ENCODE data around the gene SYTL3. TPM values are rescaled to one million over a fixed set of nuclear protein-coding genes. Genes with fewer than 3 reads are reported as not detected.
A peak's percentile ranks its signal among the peaks of the same experiment; 100 is the strongest.

Gene SYTL3
- total RNA-seq, 1 experiment from 2014 or later: 0.28 TPM

DNA sequence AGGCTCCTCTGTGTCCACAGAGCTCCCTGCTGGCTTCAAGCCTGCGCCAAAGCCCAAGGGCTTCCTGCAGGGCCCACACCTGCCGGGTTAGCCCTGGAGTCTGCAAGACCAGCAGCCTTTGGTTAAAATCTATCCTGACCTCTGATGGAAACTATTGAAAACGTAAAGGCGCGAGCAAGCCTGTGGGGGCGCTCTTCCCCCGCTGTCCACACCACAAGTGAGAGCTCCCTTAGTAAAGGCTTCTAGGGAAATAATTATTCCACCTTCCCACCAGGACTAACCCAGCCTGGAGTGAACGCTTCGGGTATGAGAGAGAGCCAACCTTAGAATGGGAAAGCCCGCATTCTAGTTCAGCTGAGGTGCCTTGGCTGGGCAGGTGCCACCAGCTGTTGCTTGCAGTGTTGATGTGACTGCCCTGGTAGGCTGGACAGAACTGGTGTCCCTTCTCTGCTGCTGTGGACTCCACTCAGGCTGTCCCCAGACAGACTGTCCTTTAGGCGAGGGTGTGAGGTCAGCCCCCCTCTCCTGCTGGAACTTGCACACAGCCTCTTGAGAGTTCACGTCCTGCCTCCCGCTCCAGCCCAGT lies 68.7 kb downstream of the SYTL3 start:
- ChIA-PET CTCF (interaction anchor here (0.6 to 2.2 kb wide), 61 partner anchors 9 to 504 kb away, joined by 3 to 27 read pairs (median 5); partner anchors contain the start of genes DYNLT1 and RSPH3), POLR2A (interaction anchor here (1.0 to 1.2 kb wide), 2 partner anchors 37 to 255 kb away, joined by 3 to 4 read pairs; no protein-coding TSS in a partner anchor)
- no peaks in the 10 kb centered on the region for H3K36me3 Mint-ChIP-seq
- peak; percentile 92 for ATAC-seq
- no peak overlapping the region for H3K27ac Mint-ChIP-seq
- H3K4me1 Mint-ChIP-seq: peaks cover 11% of the 10 kb centered on the region
- peak; percentile 76 for DNase-seq (ENCODE audit: low spot score)
- no peaks in the 10 kb centered on the region for H3K9me3 Mint-ChIP-seq
- 0 out of 2 replicates have a peak, but pooled peaks have one; percentile 8 for TF ChIP-seq ZNF423 (CRISPR knock-in tag; IDR thresholded peaks at IDR 0.05)
- TF ChIP-seq ELF4 (CRISPR knock-in tag; IDR thresholded peaks at IDR 0.05; ENCODE audit: low read depth): no peak
- TF ChIP-seq ZNF121 (CRISPR knock-in tag; IDR thresholded peaks at IDR 0.05): no peak
- no peak for TF ChIP-seq FOXP4 (CRISPR knock-in tag; IDR thresholded peaks at IDR 0.05)
- TF ChIP-seq ETV6 (CRISPR knock-in tag; IDR thresholded peaks at IDR 0.05): 0 out of 2 replicates have a peak, but pooled peaks have one; percentile 19
- no peak for TF ChIP-seq FOXJ3 (CRISPR knock-in tag; IDR thresholded peaks at IDR 0.05; ENCODE audit: borderline replicate concordance)
- no peak for TF ChIP-seq PRRX2 (CRISPR knock-in tag; IDR thresholded peaks at IDR 0.05)
- no peak for TF ChIP-seq TCF7 (CRISPR knock-in tag; IDR thresholded peaks at IDR 0.05; ENCODE audit: low read depth)
- TF ChIP-seq ZNF425 (CRISPR knock-in tag; conservative IDR thresholded peaks at IDR 0.05): no peak
- TF ChIP-seq NR3C1 (CRISPR knock-in tag; conservative IDR thresholded peaks at IDR 0.05; ENCODE audit: low read depth): no peak
- no peak for TF ChIP-seq HMGXB4 (CRISPR knock-in tag; IDR thresholded peaks at IDR 0.05)
- TF ChIP-seq, protein P1, sequence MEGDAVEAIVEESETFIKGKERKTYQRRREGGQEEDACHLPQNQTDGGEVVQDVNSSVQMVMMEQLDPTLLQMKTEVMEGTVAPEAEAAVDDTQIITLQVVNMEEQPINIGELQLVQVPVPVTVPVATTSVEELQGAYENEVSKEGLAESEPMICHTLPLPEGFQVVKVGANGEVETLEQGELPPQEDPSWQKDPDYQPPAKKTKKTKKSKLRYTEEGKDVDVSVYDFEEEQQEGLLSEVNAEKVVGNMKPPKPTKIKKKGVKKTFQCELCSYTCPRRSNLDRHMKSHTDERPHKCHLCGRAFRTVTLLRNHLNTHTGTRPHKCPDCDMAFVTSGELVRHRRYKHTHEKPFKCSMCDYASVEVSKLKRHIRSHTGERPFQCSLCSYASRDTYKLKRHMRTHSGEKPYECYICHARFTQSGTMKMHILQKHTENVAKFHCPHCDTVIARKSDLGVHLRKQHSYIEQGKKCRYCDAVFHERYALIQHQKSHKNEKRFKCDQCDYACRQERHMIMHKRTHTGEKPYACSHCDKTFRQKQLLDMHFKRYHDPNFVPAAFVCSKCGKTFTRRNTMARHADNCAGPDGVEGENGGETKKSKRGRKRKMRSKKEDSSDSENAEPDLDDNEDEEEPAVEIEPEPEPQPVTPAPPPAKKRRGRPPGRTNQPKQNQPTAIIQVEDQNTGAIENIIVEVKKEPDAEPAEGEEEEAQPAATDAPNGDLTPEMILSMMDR (IDR thresholded peaks at IDR 0.05): peak; percentile 93
- no peak for TF ChIP-seq GTF2I (CRISPR knock-in tag; conservative IDR thresholded peaks at IDR 0.05)
- H3K4me3 Mint-ChIP-seq: no peak overlapping the region
- H3K27me3 Mint-ChIP-seq (ENCODE audit: low read depth): no peaks in the 10 kb centered on the region

DNA sequence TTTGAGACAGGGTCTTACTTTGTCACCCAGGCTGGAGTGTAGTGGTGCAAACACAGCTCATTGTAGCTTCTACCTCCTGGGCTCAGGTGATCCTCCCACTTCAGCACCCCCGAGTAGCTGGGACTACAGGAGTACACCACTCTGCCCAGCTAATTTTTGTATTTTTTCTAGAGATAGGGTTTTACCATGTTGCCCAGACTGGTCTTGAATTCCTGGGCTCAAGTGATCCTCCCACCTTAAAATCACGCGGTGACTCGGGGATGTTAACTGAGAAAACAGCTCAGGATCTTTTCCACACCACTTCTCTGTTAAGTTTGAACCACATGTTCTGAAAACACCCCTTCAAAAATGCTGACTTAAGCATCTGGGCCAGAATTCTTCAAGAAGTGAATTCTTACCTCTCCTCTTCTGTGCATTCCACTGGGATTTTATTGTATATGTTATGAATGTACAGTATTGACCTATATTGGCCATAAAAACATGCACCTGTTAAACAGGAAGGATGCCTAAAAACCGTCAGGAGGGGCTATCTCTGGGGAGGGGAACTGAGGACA lies 72.4 kb downstream of the SYTL3 start:
- ATAC-seq (no peak), DNase-seq (ENCODE audit: low spot score) (no peak)
- POLR2A ChIA-PET: no interaction called here
- TF ChIP-seq ZSCAN18 (CRISPR knock-in tag; IDR thresholded peaks at IDR 0.05) (no peak), GABPB1 (CRISPR knock-in tag; IDR thresholded peaks at IDR 0.05) (no peak), ZNF317 (CRISPR knock-in tag; IDR thresholded peaks at IDR 0.05; ENCODE audit: borderline replicate concordance, low read depth) (no peak), RELA (CRISPR knock-in tag; IDR thresholded peaks at IDR 0.05; ENCODE audit: borderline replicate concordance) (no peak), PRRX2 (CRISPR knock-in tag; IDR thresholded peaks at IDR 0.05) (no peak)
- Mint-ChIP-seq H3K27me3 (ENCODE audit: low read depth) (no peaks in the 10 kb centered on the region; the same call in 1 of the 2 replicates), H3K36me3 (no peaks in the 10 kb centered on the region), H3K4me3 (no peak overlapping the region), H3K27ac (0 out of 2 replicates have a peak overlapping the region, but pooled peaks have one; percentile 8), H3K4me1 (peaks cover 9% of the 10 kb centered on the region), H3K9me3 (no peaks in the 10 kb centered on the region)
- CTCF ChIA-PET: interaction anchor here (1.0 kb wide), 1 partner anchor 58 kb away, joined by 3 read pairs; no protein-coding TSS in a partner anchor

Data from WTC11 (cell line).